Muscle of back (tissue), 11 donors: ENCODE measurements around the gene EFNB2. TPM values are rescaled to one million over a fixed set of nuclear protein-coding genes. Genes with fewer than 3 reads are reported as not detected.

Experiments used
- DNase-seq, 3 donors: peaks; one replicate each; pipeline versions ENCODE4 v3.0.0 to v3.0.0-alpha.2; 2013
- polyA plus RNA-seq, 10 donors: library from polyadenylated mRNA; unstranded; fragments of 120-200 nt; gene quantifications; one replicate each; pipeline ENCODE4 v1.2.1, GENCODE V29; 2013; ENCODE audit not compliant: insufficient read length in 10 of 10

Gene EFNB2
- polyA plus RNA-seq, 10 donors = 18.5 to 53.4 (median 23.1) TPM

DNA sequence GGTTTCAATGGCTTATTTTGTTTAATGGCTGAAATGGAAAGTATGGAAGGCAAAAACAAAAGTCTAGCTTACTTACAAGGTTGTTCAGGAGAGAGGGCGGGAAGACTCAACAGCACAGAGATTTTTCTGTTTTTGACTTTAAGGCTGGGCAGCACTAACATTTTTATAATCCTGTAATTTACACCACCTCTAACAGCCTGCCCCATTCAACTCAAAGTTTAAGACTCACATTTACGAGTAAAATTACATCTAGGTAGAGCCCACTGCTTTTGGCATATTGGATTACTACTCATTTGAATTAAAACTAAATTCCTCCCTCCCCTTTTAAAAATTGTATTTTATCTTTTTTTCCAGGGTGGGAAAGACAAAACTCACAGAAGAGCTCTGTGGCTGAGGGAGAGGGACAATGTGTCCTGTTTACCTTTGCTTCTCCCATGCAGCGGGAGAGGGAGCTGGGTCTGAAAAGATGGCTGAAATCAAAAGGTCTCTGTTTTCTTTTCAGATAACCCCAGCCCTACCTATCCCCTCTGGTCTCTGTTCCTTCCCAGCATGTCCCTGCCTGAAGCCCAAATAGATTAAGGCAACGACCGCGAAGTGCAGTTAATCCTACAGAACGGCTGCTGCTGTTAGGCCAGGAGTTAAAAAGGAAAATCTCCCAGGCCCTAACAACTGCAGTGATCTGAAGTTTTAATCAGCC is 6.6 kb downstream of the EFNB2 start:
- DNase-seq = no peak

DNA sequence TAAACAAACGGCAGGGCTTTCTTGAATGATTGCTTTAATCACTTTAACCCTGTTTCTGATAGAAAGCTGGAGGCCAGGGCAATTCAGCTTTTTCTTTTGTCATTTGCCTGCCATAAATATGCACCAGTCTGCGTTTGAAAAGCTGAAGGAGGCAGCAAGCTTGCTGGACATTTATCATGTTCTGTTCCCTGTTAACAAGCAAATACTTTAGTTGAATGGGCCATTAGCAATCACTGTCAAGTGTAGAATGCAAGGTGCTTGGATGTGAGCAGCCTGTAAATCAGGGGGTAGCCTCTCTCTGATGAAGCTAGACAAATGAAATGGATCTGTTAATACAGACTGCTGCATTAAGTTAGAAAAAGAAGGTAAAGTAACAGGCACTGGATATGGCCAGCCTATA is 7.6 kb downstream of the EFNB2 start:
- DNase-seq = no peak

DNA sequence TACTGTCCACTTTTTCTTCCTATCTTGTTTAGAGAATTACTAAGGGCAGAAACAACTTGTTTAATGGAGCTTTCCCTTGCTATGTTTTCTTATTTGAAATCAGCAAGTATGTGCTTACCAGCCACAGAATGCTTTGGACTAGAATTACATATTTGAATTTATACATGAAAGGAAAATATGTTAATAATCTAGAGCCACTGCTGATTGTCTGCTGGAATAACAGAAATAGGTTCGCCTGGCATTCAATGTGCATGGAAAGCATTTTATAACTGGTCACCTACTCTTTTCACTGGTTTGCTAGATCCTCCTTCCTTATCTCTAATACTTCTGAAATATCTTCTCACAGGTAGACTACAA is 8.0 kb downstream of the EFNB2 start:
- no peak for DNase-seq

DNA sequence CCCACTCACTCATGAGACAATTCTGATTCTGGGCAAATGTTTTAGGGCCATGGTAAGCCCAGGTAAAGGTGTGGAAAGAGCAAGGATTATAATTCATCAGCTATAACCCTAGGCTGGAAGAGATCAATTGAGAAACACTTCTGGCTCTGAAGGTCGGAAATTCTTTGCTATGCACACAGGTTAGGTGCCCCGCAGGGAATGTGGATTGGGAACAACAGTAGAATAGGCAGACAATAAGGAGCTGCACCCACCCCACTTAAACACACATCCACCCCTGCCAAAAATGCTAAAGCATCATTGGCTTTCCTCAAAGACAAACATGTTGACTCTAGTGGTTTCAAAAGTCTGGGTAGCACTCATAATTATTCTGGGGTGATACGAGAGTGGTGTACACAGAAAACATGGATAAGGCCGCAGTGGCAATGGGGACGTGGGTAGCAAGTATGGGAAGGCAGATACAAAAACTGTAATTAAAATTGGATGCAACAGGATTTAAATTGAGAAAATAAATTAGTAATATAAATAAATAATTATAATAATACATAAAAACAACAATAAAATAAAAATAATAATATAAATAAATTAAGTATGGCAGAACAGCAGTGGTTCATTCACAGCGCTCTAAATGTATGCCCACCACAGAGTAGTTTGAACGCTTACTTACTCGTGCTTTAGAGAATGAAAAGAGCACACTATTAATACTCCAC is 8.6 kb downstream of the EFNB2 start:
- no peak for DNase-seq

DNA sequence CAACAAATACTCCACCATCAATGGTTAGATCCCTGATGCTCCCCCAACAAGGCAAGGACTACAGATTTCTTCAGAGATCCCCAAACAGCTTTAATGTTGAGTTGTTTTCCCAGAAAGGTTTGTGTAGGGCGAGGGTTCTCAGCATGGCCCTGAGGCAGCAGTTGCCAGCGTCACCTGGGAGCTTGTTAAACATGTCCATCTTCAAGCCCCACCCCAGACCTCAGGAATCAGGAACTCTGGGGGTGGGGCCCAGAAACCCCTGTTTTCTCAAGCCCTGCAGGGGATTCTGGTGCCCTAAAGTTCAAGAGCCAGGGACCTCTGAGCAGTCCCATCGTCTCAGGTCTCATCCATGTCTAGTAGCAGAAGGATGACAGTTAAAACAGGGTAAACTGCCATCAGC is 9.6 kb downstream of the EFNB2 start:
- DNase-seq = no peak

DNA sequence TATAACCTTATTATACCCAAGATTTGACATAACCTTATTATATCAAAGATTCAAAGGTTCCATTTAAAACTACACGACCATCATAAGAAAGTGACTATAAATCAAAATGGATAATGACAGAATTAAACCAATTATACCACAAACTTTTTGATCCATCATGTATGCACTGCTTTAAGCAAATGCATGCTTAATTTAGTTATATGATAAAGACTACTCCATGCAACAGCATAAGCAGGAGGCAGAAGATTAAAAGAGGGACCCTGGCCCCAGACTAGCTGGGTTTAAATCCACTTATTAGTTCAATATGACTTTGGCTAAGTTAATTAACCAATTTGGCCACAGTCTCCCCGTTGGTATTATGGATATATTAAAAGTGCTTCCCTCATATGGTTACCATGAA is 11.4 kb downstream of the EFNB2 start:
- no peak for DNase-seq

DNA sequence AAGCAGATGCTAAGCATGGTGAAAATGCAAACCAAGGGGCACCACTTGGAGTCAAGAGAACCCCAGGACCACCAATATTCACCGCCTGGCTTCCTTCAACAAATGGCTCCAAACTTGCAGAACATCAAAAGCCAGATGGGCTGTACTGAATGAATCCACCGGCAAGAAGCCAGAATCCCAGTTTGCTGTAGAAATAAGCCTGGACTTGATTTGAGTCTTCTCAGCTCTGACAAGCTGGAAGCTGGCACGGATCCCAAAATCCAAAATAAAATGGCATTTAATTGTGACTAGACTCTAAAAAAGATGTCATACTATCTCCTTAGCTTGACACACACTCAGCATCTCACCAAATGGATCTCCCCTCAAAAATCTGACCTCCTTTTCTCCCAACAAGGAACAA is 11.9 kb downstream of the EFNB2 start:
- DNase-seq = peak in 2 of 3 donors; percentile 17 to 49

DNA sequence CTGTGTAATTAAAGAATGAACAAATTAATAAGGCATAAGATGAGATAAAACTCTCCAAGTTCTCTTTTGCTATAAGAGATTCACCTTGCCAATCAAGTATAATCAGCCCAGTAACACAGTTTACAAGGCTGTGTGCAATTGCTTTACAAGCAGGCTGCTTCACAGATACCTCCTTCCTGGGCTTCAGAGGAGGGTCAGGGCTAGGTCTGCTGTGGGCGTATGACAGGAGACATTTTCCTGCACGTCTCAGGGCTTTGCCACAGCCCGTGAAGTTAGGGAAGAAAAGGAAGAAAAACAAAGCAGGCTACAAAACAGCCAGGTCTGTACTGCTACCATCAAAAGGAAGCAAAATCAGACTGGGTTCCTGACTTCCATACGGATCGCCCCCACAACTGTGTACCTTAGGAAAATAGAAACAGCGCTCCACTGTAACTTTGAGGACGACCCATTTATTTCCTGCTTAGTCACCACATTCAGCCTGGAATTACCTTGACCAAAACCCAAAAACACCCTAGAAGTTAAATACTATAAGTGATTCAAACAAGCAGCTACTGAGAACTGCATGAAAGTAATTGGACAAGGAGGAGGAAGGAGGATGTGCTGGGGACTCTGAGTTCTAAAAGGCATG is 12.4 kb downstream of the EFNB2 start:
- DNase-seq = no peak

DNA sequence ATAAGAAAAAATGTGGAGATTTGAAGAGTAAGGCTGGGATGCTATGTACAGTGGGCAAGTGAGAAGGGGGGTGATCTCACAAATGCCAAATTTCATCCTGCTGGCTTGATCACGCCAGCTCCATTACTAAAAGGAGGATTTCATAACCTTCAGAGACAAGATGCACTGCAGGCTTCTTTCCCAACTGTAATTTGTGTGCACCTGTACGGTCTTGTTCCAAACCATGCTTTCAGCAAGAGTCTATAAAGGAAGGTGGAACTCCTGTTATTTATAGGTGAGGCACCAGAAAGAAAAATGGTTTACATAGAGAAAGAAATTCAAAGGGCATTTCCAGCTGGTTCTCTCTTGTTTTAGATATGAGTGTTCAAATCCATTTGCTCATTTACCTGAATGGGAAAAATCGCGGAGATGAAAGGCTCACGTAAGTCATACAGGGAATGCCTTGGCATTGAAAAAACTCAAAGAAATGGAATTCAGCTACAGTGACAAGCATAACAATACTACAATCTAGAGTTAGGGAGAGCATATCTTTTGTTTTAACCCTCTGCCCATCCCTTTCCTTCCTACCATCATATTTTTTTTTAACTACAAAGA is 13.3 kb downstream of the EFNB2 start:
- DNase-seq = no peak

DNA sequence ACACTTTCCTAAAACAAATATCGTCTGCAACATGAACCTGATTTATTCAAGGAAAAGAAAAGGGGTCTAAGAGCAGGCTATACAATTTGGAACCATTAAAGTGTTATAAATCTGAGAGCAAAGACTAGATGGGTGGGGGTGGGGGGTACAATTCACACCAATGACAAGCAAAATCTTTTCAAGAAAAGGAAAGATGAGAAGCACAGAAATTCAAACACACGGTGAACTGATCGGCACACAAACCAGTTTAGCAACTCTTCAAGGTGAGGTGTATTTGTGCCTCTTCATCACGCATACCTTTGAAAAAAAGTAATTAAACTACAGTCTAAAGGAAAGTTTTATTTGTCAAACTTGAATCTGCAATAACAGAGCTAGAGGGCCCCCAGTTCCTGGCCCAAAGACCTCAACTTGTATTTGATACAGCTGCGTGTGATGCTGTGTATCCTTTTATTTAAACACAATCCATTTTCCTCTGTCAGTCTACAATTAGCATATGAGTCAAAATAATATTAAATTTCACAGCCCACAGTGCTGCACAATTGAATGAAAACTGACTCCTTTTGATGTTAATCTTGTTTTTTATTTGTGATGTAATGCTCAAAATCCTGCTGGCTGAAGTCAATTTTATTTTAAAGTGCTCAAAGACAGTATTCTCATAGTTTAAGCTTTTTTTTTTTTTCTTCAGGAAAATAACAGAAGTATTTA is 14.2 kb downstream of the EFNB2 start:
- no peak for DNase-seq

DNA sequence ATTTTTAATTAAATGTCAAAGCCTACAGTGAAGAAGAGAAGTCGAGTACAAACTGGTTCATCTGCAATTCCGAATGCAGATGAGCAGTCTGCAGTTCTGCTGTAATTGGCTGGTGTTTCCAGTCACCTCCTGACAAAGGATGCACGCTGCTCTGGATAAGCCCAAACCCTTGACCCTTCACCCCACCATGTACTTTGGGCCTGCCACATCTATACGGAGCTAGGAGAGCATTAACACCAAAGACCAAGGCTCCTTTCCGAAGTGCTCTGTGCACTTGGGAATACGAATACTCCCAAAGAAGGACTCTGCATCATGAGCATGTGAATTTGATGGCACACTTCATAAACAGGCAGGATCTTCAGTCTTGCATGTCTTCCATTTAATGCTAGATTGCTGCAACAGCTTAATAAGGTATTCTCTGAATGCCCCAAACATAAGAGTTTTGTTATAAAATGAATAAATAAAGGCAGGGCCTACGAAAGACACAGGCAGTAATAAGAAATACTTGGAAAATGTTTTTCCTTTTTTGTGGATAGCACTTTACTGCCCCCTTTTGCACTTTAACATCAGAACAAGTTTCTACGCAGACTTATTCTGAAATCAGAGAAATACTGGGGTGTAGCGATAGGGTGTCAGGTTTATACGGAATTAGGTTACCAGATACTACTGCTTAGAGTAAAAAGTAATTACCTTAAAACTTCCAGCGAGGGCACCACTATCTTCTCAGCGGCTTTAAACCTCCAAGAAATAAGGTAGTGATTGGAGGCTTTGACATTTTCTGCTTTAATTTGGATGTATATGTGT is 15.0 kb downstream of the EFNB2 start:
- peak in 2 of 3 donors; percentile 31 to 62 for DNase-seq

DNA sequence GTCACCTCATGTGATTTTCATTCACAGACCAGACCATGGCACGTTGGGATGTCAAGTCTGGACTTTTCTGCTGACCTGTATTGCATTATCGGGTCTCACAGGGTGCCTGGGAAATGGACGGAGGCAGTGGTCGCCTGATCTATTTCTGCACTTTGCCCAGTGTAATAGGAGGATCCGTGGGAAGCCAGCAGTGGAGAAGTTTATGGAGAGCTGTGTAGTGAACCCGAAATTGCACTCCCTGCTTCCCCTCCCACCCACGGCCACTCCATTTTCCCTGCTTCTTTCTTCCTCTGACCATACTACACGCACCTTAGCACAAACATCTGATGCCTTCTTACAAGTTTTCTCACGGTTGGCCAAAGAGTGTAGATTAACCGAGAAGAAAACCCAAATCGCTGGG is 16.9 kb downstream of the EFNB2 start:
- DNase-seq = no peak

DNA sequence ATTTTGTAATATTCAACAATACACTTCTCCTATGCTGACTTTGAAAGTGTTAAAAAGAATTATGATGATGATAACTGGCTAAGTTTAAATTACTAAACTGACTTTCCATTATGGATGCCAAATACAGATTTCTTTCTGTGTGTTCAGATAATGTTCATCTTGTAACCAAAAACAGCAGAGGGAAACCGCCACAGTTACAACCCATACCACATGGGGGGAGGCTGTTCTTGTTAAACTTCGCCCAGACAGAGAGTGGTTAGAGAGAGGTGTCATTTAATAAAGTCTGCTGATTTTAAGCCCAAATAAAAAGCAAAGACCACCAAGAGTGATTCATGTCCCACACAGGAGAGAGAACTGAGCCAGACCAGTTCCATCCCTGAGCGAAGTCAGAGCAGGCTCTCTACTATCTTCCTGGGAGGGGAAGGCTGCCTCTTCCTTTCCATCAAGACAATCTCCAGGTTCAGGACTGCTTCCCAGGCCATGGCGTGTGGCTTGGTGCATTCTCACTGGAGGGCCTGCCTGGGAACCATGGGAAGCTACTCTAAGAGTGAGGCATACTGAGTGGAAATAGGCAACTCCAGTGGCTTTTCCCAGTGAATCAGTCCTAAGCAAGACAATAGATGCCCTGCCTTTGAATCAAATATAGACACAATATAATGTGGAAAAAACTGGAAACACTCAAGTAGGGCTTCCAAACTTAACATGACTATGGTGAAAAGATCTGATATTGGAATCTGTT is 18.2 kb downstream of the EFNB2 start:
- DNase-seq = no peak

DNA sequence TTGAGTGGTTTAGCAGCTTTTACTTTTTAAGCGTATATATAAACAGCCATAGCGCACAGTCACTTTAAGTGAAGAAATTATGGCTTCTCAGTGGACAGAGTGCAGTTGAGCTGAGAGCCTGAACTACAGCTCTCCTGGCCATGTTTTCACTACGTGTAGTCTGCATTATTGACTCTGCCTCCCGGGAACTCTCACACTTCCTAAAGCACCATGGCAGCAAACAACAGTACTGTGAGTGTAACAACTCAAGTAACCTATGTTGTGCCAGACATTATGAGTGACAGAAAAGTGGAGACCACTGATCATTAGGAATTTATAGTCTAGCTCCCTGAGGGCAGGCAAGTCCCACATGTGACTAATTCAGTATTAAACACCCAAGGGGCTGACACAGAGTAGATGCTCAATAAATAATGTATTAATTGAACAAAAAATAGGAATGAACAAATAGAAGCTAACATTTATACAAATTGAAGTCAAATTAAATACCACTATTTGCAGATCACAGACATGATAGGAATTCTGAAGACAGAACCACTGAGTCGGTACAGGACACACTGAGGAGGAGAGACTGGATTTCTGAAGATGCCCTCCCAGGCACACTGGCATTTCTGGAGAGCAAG is 19.7 kb downstream of the EFNB2 start:
- DNase-seq = no peak

DNA sequence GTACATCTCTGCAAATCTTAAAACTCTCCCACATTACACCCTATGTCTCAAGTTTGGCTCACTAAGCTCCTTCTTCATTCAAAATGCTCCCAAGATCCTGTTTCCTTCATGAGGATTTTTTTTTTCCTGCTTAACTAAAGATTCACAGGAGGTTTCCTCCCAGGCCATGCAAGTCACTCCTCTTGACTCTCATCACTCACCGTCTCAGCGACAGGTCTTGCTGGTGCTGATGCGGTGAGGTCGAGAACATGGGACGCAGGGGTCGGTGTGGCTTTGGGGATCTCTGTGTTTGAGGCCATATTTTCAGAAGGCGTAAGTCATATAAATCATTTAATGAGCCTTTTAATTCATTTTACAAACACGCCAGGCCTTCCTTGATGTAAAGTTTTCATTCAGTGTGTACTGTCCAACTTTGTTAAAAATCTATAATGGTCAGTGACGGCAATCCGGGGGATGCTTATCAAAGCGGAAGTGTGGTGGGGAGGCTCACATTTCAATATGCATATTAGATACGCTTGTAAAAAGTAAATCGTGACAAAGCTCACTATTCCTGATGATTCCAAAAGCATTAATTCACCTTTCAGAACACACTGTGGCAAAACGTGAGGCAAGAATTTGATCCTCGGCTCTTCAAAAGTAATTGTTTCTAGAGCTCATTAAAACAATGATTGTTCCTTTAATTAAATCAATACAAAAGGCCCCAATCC is 20.4 kb downstream of the EFNB2 start:
- DNase-seq = no peak

DNA sequence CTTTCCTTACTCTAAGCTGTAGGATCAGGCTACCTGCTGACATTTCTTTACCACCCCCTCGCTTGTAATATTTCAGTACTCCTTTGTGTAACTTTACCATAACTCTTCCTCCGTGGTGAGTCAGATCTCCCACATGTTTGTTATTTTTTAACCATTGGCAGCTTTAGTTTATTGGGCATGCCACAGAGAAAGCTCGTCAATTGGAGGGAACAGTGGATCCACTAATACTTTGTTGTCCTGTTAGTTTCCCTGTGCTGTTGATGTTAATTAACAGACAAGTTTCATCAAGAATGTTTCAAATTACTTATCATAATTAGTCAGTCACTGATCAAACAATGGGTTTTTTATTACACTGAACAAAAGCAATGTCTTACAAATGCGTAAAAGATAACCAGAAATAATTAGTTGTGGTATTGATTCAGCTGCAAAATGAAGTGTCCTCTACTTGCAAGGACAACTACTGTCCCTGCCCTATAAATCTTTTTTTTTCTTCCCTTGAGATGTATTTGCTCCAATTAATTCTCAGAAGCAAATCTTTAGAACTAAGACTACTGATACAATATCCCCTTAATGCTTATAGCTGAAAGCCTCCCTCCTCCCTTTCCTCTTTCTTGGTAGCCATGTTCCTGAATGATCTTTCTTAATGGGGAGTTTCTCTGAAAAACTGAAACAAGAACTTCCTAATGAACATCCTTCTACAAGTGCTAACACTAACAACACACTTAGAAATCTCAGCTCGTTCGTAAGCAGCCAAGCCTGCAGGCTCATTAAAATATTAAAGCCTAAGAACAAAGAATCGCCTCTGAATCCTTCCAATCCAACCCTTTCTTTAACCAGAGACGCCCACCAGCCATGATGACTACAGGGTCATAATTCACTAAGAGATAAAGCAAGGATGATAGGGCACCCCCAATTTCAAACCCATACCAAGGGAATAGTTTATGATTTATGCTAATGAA is 22.2 kb downstream of the EFNB2 start:
- DNase-seq = no peak

DNA sequence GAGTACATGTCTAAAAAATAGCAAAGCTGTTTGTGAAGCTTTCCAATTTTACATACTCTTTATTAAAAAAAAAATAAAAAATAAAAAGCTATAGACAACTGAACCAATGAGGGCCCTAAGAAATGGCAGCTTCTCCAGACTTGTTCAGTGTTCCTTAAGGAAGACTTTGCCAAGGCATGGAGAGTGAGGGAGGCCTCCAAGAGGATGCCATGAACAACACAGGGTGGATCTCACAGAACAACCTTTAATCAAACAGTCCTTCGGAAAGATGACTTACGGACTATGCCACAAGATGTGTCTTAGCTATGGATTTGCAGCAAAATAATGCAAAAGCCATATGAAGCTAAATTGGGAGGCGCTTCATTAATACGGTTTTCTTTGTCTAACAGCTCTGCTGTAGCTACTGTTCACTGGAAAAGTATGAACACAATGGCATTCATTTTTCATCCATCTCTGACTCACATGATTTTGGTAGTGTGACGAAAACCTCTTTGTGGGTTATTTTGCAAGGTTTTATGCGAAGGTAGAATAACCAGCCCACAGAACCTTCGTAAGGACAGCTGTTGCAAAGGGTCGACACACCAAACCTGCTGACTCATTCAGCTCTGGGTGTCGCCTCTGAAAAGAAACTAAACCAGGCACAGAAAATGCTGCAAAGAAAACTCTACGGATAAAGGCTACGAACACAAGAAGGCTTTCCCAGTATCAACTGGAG is 27.7 kb downstream of the EFNB2 start:
- peak in 1 of 3 donors; percentile 90 for DNase-seq

DNA sequence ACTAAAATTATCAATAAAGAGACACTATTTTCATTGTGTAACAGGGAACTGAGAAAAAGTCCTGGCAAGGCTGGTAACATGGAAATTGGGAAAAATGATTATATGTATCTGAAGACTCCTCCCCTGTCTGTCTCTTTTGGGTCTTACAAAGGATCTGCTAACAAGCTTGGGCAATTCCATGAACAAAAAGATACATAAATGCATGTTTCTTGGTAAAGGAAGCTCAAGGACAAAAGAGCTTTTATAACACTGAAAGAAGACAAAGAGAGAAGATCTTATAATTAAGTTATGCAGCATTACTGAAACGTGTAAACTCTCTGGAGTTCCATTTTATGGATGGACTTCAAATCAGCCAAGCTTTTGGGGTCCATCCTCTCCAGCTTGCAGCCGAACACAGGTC is 29.2 kb downstream of the EFNB2 start:
- DNase-seq = no peak
